Measurements from ENCODE around the gene KNDC1. TPM values are rescaled to one million over a fixed set of nuclear protein-coding genes. Genes with fewer than 3 reads are reported as not detected.

KNDC1 gene
- total RNA-seq, 2 donors from 2014 or later = 6.5 to 9.6 TPM

DNA sequence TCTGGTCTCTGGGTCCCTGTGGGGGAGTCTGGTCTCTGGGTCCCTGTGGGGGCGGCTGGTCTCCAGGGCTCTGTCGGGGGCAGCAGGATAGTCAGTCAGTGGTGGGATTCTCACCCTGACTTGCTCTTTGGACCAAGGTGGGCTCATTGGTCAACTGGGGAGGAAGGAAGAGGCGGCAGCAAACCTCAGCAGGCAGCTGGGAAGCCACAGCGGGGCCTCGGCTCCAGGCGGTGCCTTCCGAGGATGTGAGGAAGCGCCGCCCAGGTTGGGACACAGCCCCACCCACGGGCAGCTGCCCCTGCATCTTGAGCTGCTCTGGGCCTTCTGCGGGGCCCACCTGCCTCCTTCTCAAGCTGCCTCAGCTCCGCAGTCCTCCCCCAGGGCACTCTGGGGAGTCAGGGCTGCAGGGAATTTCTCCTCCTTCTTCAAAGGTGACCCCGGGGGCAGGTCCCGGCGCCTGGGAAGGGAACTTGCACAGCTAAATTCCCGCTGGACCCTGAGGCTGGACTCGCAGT lies 20.4 kb upstream of the KNDC1 start:
- no peaks in the 10 kb centered on the region for H3K27me3 ChIP-seq (ENCODE audit: control insufficient read depth, insufficient read depth, low read length, poor library complexity, severe bottlenecking)
- Mint-ChIP-seq H3K36me3 (ENCODE audit: low read depth) (no peaks in the 10 kb centered on the region), H3K9me3 (no peaks in the 10 kb centered on the region), H3K27me3 (ENCODE audit: insufficient read depth) (no peaks in the 10 kb centered on the region), H3K4me1 (peaks cover 20% of the 10 kb centered on the region), H3K4me3 (no peak overlapping the region), H3K27ac (no peak overlapping the region)
- DNase-seq = peak; percentile 68
- H3K9me3 ChIP-seq (ENCODE audit: control insufficient read depth, low read length) = no peaks in the 10 kb centered on the region
- TF ChIP-seq, protein P1, sequence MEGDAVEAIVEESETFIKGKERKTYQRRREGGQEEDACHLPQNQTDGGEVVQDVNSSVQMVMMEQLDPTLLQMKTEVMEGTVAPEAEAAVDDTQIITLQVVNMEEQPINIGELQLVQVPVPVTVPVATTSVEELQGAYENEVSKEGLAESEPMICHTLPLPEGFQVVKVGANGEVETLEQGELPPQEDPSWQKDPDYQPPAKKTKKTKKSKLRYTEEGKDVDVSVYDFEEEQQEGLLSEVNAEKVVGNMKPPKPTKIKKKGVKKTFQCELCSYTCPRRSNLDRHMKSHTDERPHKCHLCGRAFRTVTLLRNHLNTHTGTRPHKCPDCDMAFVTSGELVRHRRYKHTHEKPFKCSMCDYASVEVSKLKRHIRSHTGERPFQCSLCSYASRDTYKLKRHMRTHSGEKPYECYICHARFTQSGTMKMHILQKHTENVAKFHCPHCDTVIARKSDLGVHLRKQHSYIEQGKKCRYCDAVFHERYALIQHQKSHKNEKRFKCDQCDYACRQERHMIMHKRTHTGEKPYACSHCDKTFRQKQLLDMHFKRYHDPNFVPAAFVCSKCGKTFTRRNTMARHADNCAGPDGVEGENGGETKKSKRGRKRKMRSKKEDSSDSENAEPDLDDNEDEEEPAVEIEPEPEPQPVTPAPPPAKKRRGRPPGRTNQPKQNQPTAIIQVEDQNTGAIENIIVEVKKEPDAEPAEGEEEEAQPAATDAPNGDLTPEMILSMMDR (conservative IDR thresholded peaks at IDR 0.05) = no peak
- 73 to 82% methylated on average over 2 to 17 of the region's 17 CpGs for WGBS, 2 experiments (ENCODE audit: insufficient coverage in 1 of 2, insufficient read length in 1 of 2)
- H3K4me3 ChIP-seq (ENCODE audit: low read length) = no peak overlapping the region
- H3K36me3 ChIP-seq (ENCODE audit: control insufficient read depth, insufficient read depth, low read length) = no peaks in the 10 kb centered on the region
- no peak overlapping the region for H3K9ac ChIP-seq (ENCODE audit: extremely low read depth, low read length, poor library complexity, severe bottlenecking)
- peaks cover 7% of the 10 kb centered on the region for H3K4me1 ChIP-seq (ENCODE audit: control insufficient read depth, insufficient read depth, low read length)
- no peak overlapping the region for H3K27ac ChIP-seq (ENCODE audit: low read depth, low read length)

DNA sequence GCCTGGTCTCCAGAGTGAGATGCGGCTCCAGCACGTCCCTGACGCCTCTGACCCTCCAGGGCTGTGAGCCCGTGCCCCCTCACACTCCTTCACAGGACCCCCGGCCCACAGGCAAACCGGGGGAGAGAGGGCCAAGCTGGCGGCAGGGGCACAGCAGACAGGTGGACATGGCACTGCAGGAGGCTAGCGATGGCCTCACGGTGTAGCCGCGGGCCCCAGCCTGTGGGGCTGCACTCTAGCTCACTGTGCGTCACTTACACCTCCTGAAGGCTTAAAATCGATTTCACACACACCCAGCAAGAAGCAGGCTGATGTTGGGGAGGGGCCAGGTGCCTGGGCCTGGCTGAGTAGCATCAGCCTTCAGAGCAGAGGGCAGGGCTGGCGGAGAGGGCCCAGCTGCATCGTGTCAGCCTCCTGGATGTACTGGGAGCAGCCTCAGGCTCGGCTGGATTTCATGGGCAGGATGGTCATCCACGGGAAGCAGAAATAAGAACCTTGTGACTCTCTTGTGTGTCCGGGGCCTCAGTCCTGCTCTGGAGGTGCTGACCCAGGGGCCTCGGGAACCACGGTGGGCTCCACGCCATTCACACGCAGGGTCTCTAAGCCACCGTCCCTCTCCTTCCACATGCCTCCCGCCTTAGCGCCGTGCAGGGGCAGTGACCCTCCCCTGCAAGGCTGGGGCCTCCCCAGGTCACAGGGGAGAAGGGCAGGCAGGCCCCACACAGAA lies 19.4 kb upstream of the KNDC1 start:
- Mint-ChIP-seq H3K4me1 (peaks cover 24% of the 10 kb centered on the region), H3K9me3 (no peaks in the 10 kb centered on the region), H3K27me3 (ENCODE audit: insufficient read depth) (no peaks in the 10 kb centered on the region), H3K4me3 (no peak overlapping the region), H3K27ac (no peak overlapping the region), H3K36me3 (ENCODE audit: low read depth) (no peaks in the 10 kb centered on the region)
- TF ChIP-seq, protein P1 (conservative IDR thresholded peaks at IDR 0.05) = no peak
- H3K9ac ChIP-seq (ENCODE audit: extremely low read depth, low read length, poor library complexity, severe bottlenecking) = no peak overlapping the region
- H3K36me3 ChIP-seq (ENCODE audit: control insufficient read depth, insufficient read depth, low read length) = no peaks in the 10 kb centered on the region
- no peak overlapping the region for H3K4me3 ChIP-seq (ENCODE audit: low read length)
- H3K27me3 ChIP-seq (ENCODE audit: control insufficient read depth, insufficient read depth, low read length, poor library complexity, severe bottlenecking) = no peaks in the 10 kb centered on the region
- DNase-seq = peak; percentile 50
- peaks cover 7% of the 10 kb centered on the region for H3K4me1 ChIP-seq (ENCODE audit: control insufficient read depth, insufficient read depth, low read length)
- peak overlapping the region; percentile 60 for H3K27ac ChIP-seq (ENCODE audit: low read depth, low read length)
- H3K9me3 ChIP-seq (ENCODE audit: control insufficient read depth, low read length) = no peaks in the 10 kb centered on the region
- 91 to 94% methylated on average over 20 to 26 of the region's 26 CpGs for WGBS, 2 experiments (ENCODE audit: insufficient coverage in 1 of 2, insufficient read length in 1 of 2)

DNA sequence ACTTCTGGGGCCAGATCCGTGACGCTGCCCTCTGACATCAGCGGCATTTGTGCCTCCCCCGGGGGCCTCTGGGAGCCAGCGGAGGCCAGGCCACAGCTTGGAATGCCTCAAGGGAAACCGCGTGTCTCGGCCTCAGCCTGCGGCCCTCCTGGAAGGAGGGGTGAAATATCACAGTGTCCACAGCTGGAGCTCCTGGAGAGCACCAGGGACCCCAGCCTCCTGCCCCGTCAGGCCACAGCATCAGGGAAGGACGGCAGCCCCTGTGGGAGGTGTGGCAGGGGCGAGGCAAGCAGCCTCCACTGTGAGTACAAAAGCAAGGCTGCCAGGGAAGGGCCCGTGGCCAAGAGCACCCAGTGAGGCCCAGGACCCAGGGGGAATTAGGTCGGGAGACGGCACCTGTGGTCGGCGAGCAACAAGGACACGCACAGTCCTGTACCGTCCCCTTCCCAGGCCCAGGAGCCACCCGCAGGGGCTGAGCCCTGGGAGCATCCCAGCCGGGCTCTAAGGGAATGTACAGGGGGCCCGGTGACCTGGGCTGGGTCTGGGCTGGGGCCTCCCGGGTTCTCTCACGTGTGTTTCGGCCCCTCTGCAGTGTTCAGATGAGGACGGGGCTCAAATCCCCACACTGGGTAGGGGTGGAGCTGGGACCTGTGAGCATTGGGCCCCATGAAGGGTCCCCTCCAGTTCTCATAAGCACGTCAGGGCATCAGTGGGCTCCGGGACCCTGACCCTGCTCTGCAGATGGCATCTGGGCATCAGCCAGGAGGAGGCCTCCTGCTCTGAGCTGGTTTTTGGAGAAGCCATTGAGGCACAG lies 18.7 kb upstream of the KNDC1 start:
- no peaks in the 10 kb centered on the region for H3K27me3 ChIP-seq (ENCODE audit: control insufficient read depth, insufficient read depth, low read length, poor library complexity, severe bottlenecking)
- H3K27ac ChIP-seq (ENCODE audit: low read depth, low read length) = no peak overlapping the region
- TF ChIP-seq, protein P1 (conservative IDR thresholded peaks at IDR 0.05) = no peak
- no peak overlapping the region for H3K4me3 ChIP-seq (ENCODE audit: low read length)
- H3K4me3 Mint-ChIP-seq = no peak overlapping the region
- H3K4me1 ChIP-seq (ENCODE audit: control insufficient read depth, insufficient read depth, low read length) = peaks cover 7% of the 10 kb centered on the region
- no peak for DNase-seq
- H3K27me3 Mint-ChIP-seq (ENCODE audit: insufficient read depth) = no peaks in the 10 kb centered on the region
- WGBS, 2 experiments (ENCODE audit: insufficient coverage in 1 of 2, insufficient read length in 1 of 2) = 94 to 96% methylated on average over 20 to 28 of the region's 28 CpGs
- H3K27ac Mint-ChIP-seq = no peak overlapping the region
- no peaks in the 10 kb centered on the region for H3K36me3 Mint-ChIP-seq (ENCODE audit: low read depth)
- no peaks in the 10 kb centered on the region for H3K36me3 ChIP-seq (ENCODE audit: control insufficient read depth, insufficient read depth, low read length)
- H3K9me3 ChIP-seq (ENCODE audit: control insufficient read depth, low read length) = no peaks in the 10 kb centered on the region
- H3K4me1 Mint-ChIP-seq = peaks cover 24% of the 10 kb centered on the region
- no peak overlapping the region for H3K9ac ChIP-seq (ENCODE audit: extremely low read depth, low read length, poor library complexity, severe bottlenecking)
- no peaks in the 10 kb centered on the region for H3K9me3 Mint-ChIP-seq
